H1 (cell line): ENCODE data around the gene TRAF3. TPM values are rescaled to one million over a fixed set of nuclear protein-coding genes. Genes with fewer than 3 reads are reported as not detected.

Experiments
- BACH1 ChIP-seq: IDR thresholded peaks from 2 replicates; pipeline ENCODE4 v1.6.1; 2012; ENCODE audit warnings: low read length, improper control_type of control experiment
- EP300 ChIP-seq, 2 experiments: IDR thresholded peaks; 1 replicate in 1 of 2; 2 replicates in 1 of 2; pipeline ENCODE4 v1.6.1; 2011 to 2012; ENCODE audit warnings: low read depth in 2 of 2, low read length in 2 of 2, mild to moderate bottlenecking in 2 of 2, borderline replicate concordance in 1 of 2, inconsistent platforms in 1 of 2, moderate library complexity in 1 of 2
- HDAC6 ChIP-seq: IDR thresholded peaks from one replicate; pipeline ENCODE4 v1.7.1; 2012; ENCODE audit warnings: low read depth, mild to moderate bottlenecking, inconsistent platforms, low read length, moderate library complexity
- JUND ChIP-seq: IDR thresholded peaks from 2 replicates; pipeline ENCODE4 v1.6.1; 2011; ENCODE audit warnings: mild to moderate bottlenecking, improper control_type of control experiment, low read length
- RBBP5 ChIP-seq: IDR thresholded peaks from 2 replicates; pipeline ENCODE4 v1.7.1; 2012; ENCODE audit warnings: low read depth, mild to moderate bottlenecking, inconsistent platforms, low read length, moderate library complexity, borderline replicate concordance
- SIN3A ChIP-seq, 2 experiments: IDR thresholded peaks in 1 of 2; conservative IDR thresholded peaks in 1 of 2; 2 replicates each; pipeline ENCODE4 v1.6.1; 2011 to 2012; ENCODE audit warnings: low read length in 2 of 2, improper control_type of control experiment in 1 of 2, low read depth in 1 of 2, mild to moderate bottlenecking in 1 of 2
- SIX5 ChIP-seq: IDR thresholded peaks from 2 replicates; pipeline ENCODE4 v1.6.1; 2011; ENCODE audit warnings: mild to moderate bottlenecking, low read depth, low read length
- ZNF274 ChIP-seq: IDR thresholded peaks from 2 replicates; pipeline ENCODE4 v1.7.0; 2012; ENCODE audit warnings: low read length, borderline replicate concordance; ENCODE audit errors: extremely low read depth
- polyA plus RNA-seq, 7 experiments: library from polyadenylated mRNA; depleted of rRNA in 3 of 7; stranded (reverse) in 5 of 7; unstranded in 2 of 7; fragments of >200 nt in 5 of 7; fragments of 200-250 nt in 2 of 7; gene quantifications; 1 replicate in 5 of 7; 2 replicates in 1 of 7; 4 replicates in 1 of 7; pipeline versions ENCODE4 v1.2.1 to v1.2.3, GENCODE V29; 2011 to 2013; ENCODE audit warnings: missing spikeins in 2 of 7, mixed read lengths in 2 of 7
- total RNA-seq: library from RNA; stranded (reverse); fragmentation: NEBNext Ultra II Directional; extraction: Animal tissue kit (Norgen Biotek cat#: 25700); gene quantifications from 2 replicates; pipeline ENCODE4 v1.2.1, GENCODE V29; 2021

Gene TRAF3
- total and polyA plus RNA-seq, 2 of the 8 experiments (the other 6 are each of a cell fraction or from before 2014, with no cell fraction given), result 5.8 to 12.1 TPM

DNA sequence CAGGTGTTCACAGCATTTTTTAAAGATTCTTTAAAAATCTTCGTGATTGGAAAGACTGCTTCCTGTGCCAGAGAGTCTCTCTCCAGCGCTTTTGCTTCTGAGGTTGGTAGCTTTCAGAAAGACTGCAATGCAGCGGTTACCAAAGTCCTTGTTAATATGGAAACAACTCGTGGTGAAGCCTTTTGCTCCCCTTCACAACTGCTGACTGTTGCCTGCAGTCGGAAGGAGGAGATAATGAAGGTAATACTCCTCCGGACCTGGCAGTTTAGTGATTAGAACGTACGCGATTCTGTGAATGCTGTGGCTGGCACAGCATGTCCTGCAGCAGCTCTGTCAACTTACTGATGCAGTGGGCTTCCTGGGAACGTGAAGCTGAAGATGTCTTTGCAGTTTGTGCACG is 50.9 kb downstream of the TRAF3 start (continued):
- no peak for TF ChIP-seq SIX5
- no peak for TF ChIP-seq ZNF274
- TF ChIP-seq RBBP5, result no peak
- no peak for TF ChIP-seq HDAC6
- no peak for TF ChIP-seq JUND
- TF ChIP-seq SIN3A (conservative IDR thresholded peaks at IDR 0.05 in 1 of 2, IDR thresholded peaks at IDR 0.05 in 1 of 2; ENCODE audit: low read depth in 1 of 2, low read length in 2 of 2), result no peak
- no peak for TF ChIP-seq EP300 (IDR thresholded peaks at IDR 0.05; ENCODE audit: borderline replicate concordance in 1 of 2, low read depth in 2 of 2, low read length in 2 of 2)
- no peak for TF ChIP-seq BACH1
